T-helper 1 cell treated with Interleukin-12 subunit alpha and Interleukin-12 subunit beta and Interleukin-4 antibody, amounts not matched to agents 30 ng/mL and 1 ng/mL, for 36 hours (primary cell): ENCODE results near the gene PHKG2. TPM values are rescaled to one million over a fixed set of nuclear protein-coding genes. Genes with fewer than 3 reads are reported as not detected.

Experiments used
- intact Hi-C: fragments of 100-400 bp; cut with micrococcal nuclease; formaldehyde crosslinking; loops from one replicate; pipeline ENCODE4 v1.15.1; 2024
- total RNA-seq: library from RNA; stranded (reverse); gene quantifications from 2 replicates; pipeline ENCODE4 v1.2.3, GENCODE V29; 2022

The PHKG2 gene
- total RNA-seq, 1 donor from 2014 or later, result 47.4 TPM

DNA sequence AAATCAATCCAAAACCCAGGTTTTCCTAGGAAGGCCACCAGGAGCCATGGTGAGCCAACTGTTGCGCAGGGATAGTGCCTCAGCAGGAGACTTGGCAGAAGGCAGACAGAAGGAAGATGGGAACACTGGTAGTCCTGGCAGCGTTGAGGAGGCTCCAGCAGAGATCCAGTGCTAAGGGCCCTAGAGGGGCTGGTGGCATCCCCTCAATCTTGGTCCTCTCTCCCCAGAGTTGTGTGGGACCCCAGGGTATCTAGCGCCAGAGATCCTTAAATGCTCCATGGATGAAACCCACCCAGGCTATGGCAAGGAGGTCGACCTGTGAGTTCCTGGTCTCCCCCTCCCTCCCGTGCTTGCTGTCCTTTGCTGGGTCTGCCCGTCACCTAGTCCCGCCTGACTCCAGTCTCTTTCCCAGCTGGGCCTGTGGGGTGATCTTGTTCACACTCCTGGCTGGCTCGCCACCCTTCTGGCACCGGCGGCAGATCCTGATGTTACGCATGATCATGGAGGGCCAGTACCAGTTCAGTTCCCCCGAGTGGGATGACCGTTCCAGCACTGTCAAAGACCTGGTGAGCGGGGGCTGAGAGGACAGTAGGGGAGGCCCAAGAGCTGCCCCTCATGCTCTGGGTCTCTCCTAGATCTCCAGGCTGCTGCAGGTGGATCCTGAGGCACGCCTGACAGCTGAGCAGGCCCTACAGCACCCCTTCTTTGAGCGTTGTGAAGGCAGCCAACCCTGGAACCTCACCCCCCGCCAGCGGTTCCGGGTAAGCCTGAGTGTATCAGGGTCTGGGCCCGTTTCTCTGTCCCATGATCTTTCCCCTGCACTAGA, 7.9 kb downstream of the PHKG2 start:
- intact Hi-C loops, result no loop called here

DNA sequence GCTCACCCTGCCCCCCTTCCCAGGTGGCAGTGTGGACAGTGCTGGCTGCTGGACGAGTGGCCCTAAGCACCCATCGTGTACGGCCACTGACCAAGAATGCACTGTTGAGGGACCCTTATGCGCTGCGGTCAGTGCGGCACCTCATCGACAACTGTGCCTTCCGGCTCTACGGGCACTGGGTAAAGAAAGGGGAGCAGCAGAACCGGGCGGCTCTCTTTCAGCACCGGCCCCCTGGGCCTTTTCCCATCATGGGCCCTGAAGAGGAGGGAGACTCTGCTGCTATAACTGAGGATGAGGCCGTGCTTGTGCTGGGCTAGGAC, 8.5 kb downstream of the PHKG2 start:
- intact Hi-C loops, result no loop called here

GRCh38 chr16:30757316-30757715, 9.1 kb downstream of the PHKG2 start:
- intact Hi-C loops, result no loop called here

GRCh38 chr16:30758988-30759491, 10.8 kb downstream of the PHKG2 start:
- intact Hi-C loops, result no loop called here

DNA sequence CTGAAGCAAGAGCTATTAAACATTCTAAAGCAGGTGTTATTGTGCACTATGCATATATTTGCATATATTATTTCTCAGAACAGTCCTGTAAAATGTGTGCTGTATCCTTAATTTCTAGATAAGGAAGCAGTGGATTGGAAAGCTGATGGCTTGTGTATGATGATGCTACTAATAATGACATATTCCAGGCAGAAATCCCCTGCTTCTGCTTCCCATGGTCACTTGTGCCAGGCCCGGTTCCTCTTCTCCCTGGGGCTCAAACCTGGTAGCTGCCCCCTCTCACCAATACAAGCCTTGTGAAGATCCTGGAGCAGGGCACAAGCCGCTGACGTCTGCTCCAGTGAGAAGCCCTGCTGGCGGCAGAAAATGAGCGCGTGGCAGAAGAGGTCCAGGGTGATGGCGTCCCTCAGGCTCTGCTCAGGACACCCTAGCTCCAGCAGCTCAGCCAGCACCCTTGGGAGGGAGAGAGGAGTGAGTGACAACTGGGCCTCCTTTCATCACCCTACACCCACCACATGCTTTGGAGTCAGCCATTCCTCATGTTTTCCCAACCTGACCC, 11.9 kb downstream of the PHKG2 start:
- intact Hi-C loops, result loop anchor here (5.0 kb wide), 2 partner anchors 272 to 763 kb away; partner anchors contain the start of genes HIRIP3, INO80E and STX4

- intact Hi-C loops, result loop anchor here (5.0 kb wide), 2 partner anchors 271 to 764 kb away; partner anchors contain the start of genes HIRIP3, INO80E and STX4
Observed at GRCh38 chr16:30760577-30761426, 12.6 kb downstream of the PHKG2 start.

DNA sequence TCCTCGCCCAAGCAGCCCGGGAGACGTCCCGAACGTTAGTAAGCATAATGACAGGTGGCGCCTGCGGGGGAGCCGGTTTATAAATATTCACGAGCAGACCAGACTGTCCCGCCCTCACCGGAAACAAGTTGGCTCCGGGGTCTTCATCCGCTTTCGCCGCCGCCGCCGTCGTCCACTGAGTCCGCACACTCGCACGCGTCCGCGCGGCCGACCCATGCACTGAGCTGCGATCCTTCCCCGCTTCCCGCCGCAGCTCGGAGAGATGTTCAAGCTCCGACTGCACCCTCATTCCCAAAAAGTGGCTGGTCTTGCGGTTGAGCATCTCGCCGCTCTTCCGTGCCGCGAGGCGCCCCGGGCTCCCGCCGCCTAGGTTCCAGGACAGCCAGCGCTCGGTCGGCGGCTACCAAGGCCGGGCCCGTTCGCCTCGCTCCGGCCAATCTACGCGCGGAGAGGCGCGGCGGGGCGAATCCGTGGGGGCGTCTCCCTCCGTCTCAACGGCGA, 13.3 kb downstream of the PHKG2 start:
- intact Hi-C loops, result loop anchor here (5.0 kb wide), 2 partner anchors 271 to 764 kb away; partner anchors contain the start of genes HIRIP3, INO80E and STX4

DNA sequence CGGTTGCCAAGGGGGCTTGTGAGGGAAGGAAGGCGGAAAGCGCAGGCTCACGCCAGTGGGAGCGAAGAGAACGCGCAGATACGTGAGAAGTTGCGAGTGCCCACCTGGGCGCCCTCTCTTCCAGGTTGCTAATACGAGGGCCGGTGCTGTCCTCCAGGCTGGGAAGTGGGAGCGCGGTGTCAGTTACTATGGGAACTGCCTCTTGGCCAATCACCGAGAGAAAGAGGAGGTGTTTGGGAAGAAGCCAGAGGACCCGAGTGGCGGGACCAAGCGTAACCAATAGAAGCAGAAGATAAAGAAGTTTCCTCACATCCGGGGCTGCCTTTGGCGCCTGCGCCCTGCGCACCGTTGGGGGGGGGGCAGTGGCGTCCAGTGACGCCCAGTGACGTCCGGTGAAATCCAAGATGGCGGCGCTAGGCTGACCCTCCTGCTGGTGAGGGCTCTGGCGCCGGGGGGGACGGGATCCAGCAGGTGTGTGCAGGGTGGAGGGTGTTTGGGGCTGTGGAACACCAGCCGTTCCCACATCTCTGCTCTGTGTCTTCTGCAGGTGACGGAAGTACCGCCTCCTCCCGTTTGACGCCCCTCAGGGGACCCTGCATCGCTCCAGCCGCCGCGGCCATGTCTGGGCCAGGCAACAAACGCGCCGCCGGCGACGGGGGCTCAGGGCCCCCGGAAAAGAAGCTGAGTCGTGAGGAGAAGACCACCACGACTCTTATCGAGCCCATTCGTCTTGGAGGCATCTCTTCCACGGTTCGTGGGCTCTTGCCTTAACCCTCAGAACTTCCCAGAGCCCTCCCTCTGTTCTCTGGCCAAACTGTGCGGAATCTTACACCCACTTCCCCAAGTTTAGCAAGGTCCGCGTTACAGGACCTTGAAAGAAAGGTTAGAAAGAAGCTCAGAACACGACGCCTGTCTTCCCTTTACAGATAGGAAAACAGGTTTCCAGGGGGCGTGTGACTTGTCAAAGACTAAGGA, 14.0 kb downstream of the PHKG2 start, which contains the start of the genes CFAP119 and RNF40:
CFAP119 (minus strand) TSS at position 135 of the 975 bp plus-strand sequence. CDS start 314 bp downstream, outside the sequence.
RNF40 (plus strand) TSS at position 395 of the 975 bp plus-strand sequence; CDS start at position 619, 224 bp downstream.
- intact Hi-C loops, result loop anchor here (1.0 to 5.0 kb wide), 15 partner anchors 13 to 765 kb away; partner anchors contain the start of genes CTF1, FBRS, HIRIP3 and INO80E

DNA sequence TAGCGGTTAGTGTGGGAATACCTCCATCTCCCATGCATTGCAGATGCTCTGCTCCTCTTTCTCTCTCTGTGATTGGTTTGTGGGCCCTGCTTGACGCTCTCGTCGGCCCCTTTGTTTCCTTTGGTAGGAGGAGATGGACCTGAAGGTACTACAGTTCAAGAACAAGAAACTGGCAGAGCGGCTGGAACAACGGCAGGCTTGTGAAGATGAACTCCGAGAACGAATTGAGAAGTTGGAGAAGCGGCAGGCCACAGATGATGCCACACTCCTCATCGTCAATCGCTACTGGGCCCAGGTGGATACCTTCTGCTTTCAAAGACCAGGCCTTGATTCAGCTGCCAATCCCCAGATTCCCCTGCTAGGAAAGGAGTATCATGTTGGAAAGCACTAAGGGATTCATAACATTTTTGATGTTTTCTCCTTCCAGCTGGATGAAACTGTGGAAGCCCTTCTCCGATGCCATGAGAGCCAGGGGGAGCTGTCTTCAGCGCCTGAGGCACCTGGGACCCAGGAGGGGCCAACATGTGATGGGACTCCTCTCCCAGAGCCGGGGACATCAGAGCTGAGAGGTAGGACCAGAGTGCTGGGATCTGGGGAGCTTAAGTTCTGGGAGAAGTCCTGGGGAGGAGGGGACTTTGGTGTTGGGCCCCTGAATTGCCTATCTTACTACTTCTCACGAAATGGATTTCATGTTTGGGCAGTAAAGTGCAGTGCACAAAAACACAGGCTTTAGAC, 14.9 kb downstream of the PHKG2 start:
- intact Hi-C loops, result loop anchor here (1.0 to 5.0 kb wide), 15 partner anchors 12 to 766 kb away; partner anchors contain the start of genes CTF1, FBRS, HIRIP3 and INO80E

GRCh38 chr16:30764086-30764485, 15.9 kb downstream of the PHKG2 start:
- intact Hi-C loops, result loop anchor here (5.0 kb wide), 2 partner anchors 268 to 767 kb away; partner anchors contain the start of genes HIRIP3, INO80E and STX4

- intact Hi-C loops, result loop anchor here (5.0 kb wide), 2 partner anchors 267 to 768 kb away; partner anchors contain the start of genes HIRIP3, INO80E and STX4
Observed at GRCh38 chr16:30764816-30765465, 16.7 kb downstream of the PHKG2 start.

- intact Hi-C loops, result no loop called here
Observed at GRCh38 chr16:30766206-30766932, 18.1 kb downstream of the PHKG2 start.

GRCh38 chr16:30766933-30767284, 18.7 kb downstream of the PHKG2 start:
- intact Hi-C loops, result no loop called here

DNA sequence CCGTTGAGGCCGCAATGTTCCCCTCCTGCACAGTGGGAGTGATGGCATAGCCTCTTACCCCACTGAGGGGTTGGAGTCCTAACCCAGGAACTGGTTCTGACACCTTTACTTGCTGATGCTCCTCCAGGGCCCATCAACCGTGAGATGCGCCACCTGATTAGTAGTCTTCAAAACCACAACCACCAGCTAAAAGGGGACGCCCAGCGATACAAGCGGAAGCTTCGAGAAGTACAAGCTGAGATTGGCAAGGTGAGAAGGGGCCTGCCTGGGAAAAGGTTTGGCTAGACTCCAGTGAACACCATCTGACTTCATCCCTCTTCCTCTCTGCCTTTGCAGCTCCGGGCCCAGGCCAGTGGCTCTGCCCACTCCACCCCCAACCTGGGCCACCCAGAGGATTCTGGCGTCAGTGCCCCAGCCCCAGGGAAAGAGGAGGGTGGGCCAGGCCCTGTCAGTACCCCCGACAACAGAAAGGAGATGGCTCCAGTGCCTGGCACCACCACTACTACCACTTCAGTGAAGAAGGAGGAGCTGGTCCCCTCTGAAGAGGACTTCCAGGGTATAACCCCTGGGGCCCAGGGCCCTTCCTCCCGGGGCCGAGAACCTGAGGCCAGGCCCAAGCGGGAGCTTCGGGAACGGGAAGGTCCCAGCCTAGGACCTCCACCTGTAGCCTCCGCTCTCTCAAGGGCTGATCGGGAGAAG, 19.7 kb downstream of the PHKG2 start:
- intact Hi-C loops, result no loop called here

GRCh38 chr16:30768583-30769181, 20.5 kb downstream of the PHKG2 start:
- intact Hi-C loops, result no loop called here

DNA sequence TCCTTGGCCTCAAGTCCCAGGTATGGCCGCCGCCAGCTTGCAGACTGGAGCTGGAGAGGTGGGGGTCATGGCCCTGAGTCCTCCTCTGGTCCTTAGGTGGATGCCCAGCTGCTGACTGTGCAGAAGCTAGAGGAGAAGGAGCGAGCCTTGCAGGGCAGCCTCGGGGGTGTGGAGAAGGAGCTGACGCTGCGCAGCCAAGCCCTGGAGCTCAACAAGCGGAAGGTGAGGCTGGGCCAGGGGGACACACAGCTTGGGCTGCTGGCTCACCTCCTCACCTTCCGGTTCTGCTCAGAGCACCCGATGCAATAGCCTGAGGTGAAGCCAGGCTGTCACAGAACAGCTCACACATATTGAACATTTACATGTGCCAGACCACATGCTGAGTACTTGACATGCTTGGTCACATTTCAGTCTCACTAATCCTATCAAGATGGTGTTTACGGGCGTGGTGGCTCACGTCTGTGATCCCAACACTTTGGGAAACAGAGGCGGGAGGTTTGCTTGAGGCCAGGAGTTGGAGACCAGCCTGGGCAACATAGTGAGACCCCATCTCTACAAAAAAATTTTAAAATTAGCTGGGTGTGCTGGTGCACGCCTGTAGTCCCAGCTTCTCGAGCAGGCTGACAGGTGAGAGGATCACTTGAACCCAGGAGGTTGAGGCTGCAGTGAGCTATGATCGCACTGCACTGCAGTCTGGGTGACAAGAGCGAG, 21.3 kb downstream of the PHKG2 start:
- intact Hi-C loops, result no loop called here
